ENCODE measurements around the gene ACOT7.

The ACOT7 gene

DNA sequence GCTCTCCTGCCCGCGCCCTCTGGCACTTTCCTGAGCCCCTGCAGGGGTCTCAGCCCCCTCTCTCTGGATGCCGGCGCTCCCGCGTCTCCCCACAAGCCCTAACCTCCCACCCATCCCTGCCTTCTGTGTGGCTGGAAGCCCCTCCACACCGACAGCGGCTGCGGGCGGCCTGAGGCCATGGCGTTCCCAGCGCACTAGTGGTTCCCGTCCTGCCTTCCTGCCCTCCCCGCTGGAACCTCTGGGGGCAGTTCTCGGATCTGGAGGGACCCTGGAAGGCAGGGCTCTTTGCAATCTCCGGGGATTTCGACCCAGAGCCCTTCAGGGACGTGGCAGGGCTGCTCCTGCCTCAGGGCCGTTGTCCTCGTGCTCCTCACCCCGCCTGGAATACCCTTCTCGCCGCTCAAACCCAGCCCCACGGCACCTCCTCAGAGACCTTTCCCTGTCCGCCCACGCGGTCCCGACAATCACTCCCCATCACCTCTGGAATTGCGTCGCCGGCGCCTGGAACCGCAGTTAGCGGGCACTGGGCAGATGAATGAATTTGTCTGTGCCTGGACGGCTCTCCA is 30.5 kb upstream of the ACOT7 start:
- no peak for DNase-seq (ENCODE audit: low spot score)

DNA sequence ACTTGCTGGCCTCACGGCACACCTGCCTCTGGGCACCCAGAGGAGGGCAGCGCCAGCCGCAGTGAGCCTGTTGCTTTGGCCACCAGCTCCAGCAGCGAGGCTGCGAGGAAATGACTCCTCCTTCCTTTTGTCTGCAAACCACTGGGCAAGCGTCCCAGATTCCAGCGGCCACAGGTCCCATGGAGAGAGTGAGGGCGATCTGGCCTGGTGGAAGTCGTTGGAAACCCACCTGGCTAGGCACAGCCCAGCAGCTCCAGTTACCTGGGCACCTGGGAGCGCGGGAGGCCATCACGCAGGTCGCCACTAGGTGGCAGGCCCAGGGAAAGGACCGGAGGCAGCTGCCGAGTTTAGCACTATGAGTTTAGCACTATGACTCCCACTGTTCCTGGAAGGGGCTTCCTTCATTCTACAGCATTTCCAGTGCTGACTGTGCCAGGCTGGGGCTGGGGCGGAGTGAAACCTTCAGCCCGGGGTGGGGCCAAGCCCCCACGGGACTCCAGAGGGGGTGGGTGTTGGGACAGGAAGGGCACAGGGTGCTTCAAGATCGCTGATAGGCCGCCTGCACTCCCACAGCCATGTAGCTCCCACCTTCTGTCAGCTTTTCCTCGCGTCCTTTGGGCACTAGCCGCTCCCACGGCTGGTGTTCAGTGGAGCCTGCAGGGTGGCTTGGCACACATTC is 29.9 kb upstream of the ACOT7 start:
- DNase-seq (ENCODE audit: low spot score): no peak

DNA sequence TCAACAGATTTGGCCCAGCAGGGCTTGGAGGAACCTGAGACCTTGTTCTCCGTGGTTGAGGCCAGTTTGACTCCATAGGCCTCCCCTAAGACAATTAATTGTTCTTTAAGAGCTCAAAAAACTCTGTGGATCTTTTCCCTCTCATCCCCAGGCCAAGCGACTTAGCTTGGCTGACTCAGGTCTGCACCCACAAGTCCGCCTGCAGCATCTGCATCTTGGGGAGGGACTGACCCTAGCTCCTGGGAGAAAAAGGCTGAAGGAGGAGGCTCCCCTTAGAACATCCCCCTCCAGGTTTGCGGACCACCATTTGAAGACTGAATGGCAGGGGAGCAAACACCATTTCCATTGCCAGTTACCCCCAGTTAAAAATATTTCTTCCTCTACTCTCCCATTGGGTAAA is 27.7 kb upstream of the ACOT7 start:
- no peak for DNase-seq (ENCODE audit: low spot score)

DNA sequence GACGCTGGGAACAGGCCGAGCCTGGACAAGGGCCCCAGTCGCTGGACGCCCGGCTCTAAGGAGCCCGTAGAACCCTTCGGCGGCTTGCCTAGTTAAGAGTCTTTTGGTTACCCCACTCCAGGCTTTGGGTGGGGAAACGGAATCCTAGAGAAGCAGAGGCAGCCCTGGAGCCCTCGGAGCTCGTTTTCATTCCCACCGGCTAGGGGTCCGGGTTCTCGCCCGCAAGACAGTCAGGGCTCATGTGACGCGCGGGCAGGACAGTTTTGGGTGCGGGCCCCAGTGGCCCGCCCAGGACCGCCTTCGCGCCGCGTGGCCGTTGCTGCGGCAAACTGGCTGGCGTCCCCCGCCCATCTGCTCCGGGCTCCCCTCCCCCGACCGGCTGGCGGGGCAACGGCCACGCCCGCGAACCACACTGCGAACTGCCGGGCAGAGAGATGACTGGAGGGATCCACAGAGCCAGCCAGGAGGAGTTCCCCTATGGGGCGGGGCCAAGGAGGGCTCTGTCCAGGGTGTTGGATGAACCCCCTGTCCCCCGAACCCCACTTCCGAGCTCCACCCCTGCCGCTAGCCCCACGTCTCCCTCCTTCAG is 27.0 kb upstream of the ACOT7 start:
- DNase-seq (ENCODE audit: low spot score): no peak

DNA sequence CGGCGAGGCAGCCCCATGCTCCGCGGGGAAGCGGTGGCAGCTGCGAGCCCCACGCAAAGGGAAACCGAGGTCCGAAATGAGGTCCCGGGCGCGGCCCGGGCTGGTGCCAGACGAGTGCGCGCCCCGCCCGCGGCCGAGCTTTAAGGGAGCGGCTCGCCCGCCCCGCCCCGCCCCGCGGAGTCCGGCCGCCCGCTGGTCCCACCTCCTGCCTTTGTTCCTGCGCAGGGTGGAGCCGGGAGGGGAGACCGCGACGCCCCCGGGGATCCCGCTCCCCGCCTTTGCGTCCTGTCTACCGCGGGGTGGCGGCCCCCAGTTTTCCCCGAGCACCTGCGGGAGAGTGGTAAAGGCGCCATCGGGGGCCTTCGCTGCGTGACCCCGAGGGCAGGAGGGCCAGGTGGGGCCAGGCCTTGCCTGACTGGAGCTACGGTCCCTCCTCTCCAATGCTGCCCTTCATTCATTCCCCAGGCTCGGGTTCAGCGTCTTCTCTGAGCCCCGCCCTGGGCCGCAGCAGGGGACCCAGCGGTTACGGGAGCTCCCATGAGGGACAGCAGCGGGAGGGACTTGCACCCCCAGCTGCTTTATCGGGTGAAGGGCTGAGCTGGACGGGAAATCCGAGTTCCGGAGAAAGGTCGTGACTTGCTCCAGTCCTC is 26.4 kb upstream of the ACOT7 start, which contains the start of gene HES2:
TSS of gene HES2 (minus strand) at position 116 of the 650 bp plus-strand sequence. CDS start at position 17, 99 bp downstream.
- no peak for DNase-seq (ENCODE audit: low spot score)

DNA sequence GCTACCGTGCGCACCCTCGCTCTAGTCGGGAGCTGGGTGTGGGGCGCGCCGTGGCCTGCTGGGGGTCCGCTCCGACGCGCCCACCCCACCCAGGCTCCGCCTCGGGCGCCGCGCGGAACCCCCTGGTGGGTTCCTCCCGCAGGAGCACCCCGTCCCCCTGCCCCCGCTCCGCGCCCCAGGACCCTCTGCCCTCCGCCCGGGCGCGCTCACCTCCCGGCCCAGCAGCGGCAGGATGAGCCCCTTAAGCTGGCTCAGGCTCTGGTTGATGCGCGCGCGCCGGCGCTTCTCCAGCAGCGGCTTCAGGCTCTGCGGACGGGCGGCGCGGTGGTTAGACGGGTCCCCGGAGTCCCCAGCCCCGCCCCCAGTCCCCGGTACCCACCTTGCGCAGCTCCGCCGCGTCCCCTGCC is 25.8 kb upstream of the ACOT7 start:
- DNase-seq (ENCODE audit: low spot score): no peak

DNA sequence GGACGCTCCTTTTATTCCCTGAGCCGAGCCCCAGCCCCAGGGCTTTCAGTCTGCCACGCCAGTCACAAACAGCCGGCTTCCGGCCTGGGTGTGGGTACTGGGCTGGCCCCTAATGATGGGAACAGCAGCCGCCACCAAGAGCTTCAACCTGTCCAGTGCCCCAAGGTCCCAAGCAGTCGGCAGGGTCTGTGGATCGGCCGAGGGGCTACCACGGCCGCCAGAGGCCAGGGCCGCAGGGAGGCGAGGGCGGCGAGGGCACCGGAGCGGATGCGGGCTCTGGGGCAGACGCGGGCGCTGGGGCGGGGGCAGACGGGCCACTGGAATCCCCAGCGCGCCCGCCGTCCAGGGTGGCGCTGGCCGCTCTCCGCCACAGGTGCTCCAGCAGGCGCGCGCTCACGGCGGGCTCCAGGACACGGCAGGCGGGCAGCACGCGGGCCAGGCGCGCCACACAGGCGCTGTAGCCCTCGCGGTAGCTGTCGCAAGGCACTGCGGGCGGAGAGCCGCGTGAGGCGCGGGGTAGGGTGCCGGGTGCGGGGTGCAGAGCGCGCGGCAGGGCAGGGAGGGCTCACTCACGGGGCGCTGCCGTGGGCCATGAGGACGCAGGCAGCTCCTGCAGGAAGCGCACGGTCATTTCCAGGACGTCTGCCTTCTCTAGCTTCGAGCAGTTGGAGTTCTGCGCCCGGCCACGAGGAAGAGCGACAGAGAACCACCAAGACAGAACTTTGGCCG is 25.3 kb upstream of the ACOT7 start:
- no peak for DNase-seq (ENCODE audit: low spot score)

DNA sequence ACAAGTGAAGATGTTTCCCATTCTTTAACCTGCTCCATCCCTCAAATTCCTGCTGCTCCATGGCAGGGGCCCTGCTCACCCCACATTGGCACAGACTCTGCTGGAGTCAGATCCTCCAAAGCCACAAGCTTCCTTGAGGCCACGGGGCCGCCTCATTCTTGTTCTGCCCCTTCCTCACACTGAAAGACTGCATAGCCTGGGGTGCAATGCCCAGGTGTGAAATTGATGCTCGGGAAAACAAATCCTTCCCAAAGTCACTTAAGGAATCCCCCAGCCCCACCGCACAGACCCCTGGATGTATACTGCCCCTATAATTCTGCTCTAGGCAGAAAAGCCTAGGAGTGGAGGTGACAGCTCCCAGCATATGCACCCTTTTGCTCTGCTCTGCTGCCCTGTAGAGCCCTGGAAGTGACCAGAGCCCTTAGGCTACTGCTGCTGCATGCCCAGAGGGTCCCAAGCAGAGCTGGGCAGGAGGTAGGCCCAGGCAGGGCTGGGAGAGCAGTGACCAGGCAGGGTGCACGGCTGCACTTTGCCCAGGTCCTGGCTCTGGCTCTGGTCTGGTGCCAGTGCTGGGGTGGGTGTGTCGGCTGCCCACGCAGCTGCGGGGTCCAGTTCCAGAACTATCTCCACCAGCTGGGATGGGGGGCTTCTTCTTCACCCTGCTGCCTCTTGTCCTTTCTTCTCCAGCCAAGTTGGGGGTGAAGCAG is 24.5 kb upstream of the ACOT7 start:
- DNase-seq (ENCODE audit: low spot score): no peak

DNA sequence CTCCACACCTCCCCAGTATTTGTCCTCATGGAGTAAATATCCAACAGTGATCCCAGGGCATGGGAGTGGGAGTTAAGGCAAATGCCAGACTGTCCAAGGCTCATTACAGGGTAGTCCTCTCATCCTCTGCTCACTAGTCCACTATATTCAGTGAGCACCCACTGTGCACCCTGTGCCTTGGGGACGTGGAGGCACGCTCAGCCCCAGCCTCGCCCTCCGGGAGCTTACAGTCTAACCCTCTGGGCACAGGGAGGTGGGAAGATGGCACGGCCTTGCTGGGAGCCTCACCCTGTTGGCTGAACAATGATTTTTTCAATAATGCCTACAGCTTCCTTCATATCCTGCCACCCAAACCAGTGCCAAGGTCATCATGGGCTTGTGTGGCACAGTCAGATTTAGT is 23.3 kb upstream of the ACOT7 start:
- no peak for DNase-seq (ENCODE audit: low spot score)

DNA sequence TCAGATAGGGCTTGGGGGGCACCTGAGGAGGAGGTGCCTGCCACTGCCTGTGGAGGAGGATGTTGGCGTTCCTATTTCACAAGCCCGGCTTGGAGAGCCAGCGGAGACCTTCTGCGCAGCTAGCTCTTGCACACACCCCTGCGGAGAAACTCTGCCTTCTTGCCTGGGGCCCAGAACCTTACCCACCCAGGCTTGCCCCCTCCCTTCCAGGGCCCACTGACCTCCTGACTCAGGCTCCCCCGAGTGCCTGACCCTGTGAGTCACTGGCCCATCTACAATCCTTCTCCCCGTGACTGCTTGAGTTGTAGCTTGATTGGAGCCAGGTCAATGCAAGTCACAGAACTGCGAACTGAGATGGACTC is 22.7 kb upstream of the ACOT7 start:
- no peak for DNase-seq (ENCODE audit: low spot score)

DNA sequence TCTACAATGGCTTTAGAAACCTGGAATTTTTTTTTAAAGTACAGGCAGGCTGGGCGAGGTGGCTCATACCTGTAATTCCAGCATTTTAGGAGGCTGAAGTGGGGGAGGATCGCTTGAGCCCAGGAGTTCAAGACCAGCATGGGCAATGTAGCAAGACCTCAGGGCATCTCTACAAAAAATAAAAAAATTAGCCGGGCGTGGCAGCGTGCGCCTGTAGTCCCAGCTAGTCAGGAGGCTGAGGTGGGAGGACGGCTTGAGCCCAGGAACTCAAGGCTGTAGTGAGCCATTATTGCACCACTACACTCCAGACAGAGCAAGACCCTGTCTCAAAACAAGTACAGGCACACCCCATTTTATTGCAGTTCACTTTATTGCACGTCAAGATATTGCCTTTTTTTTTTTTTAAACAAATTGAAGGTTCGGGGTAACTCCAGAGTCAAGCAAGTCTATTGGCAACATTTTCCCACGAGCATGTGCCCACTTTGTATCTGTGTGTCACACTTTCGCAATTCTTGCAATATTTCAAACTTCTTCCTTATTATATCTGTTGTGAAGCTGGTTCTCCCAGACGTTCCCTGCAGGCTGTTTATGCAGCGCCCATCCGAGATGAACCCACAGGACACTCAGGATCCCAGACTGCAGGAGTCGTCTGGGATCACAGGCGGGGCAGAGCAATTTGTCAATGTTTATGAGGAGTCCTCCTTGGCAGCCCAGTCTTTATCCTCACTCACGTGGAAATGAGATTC is 21.5 kb upstream of the ACOT7 start:
- no peak for DNase-seq (ENCODE audit: low spot score)

DNA sequence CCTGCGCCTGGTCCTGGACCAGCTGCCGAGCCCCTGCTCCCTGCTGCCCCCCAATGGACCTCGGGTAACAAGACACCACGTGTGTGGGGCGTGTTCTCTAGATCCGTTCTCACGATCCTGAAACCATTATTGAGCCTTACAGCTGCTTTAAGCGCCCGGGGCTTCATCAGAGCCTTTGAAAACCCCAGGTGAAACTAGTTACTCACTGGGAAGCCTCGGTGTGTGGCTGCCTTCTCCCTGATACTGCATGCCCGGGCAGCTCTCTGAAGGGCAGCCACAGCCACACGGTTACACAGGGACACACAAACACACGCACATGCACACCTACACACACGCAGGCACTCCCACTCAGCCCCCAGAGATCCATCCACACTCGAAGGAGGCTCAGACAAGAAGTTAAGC is 20.9 kb upstream of the ACOT7 start:
- peak; percentile 73 for DNase-seq (ENCODE audit: low spot score)

DNA sequence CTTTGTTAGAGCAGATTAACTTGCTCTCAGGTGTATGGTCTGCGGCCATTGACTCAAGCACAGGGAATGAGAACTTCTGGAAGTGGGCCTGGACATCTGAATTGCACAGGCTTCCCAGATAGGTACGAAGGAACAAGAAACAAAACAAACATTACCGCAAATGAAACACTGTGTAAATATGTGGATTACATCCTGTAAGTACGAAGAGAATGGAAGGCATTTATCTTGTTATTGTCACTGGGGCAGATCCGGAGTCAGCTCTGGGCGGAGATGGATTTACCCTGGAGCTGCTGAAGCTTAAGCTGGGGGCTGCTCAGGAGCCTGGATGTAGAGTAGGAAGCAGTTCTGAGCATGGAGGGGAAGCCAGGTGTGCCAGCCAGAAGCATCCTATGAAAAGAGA is 19.3 kb upstream of the ACOT7 start:
- DNase-seq (ENCODE audit: low spot score): no peak

DNA sequence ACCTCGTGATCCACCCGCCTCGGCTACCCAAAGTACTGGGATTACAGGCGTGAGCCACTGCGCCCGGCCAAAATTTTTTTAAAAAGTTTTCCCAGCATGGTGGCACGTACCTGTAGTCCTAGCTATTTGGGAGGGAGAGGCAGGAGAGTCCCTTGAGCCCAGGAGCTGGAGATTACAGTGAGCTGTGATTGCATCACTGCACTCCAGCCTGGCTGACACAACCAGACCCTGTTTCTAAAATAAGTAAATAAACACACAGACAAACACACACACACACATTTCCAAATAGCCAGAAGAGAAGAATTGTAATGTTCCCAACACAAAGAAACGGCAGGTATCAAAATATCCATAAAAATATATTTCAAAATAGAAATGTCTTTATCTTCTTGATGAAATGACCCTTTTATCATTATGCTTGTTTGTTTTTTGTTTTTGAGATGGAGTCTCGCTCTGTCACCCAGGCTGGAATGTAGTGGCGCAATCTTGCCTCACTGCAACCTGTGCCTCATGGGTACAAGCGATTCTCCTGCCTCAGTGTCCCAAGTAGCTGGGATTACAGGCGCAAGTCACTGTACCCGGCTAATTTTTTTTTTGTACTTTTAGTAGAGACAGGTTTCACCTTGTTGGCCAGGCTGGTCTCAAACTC is 16.8 kb upstream of the ACOT7 start:
- DNase-seq (ENCODE audit: low spot score): no peak

DNA sequence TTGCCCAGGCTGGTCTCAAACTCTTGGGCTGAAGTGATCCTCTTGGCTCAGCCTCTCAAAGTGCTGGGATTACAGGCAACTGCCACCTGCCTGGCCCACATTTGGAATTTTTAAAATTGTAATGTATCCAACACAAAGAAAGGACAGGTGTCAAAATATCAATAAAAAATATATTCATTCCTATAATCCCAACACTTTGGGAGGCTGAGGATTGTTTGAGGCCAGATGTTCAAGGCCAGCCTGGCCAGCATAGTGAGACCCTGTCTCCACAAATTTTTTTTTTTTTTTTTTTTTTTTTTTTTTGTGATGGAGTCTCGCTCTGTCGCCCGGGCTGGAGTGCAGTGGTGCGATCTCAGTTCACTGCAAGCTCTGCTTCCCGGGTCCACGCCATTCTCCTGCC is 16.2 kb upstream of the ACOT7 start:
- no peak for DNase-seq (ENCODE audit: low spot score)

DNA sequence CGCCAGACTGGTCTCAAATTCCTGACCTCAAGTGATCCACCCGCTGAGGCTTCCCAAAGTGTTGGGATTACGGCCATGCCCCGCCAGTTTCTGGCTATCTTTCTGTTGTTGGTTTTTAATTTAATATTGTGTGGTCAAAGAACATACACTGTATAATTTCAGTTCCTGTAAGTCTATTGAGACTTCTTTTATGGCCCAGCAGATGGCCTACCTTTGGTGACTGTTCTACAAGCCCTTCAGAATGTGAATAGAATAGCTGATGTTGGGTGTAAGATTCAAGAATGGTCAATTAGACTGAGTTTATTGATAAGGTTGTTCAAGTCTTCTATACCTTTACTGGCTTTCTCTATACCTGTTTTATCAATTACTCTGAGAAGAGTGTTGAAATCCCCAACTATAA is 15.5 kb upstream of the ACOT7 start:
- no peak for DNase-seq (ENCODE audit: low spot score)

DNA sequence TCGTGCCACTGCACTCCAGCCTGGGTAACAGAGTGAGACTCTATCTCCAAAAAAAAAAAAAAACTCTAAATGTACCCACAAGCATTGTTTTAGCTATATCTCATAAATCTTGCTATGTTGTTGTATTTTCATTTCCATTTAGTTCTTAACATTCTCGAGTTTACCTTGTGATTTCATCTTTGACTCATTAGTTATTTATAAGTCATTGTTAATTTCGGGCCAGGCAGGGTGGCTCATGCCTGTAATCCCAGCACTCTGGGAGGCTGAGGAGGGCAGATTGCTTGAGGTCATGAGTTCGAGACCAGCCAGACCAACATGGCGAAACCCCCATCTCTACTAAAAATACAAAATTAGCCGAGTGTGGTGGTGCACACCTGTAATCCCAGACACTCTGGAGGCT is 14.5 kb upstream of the ACOT7 start:
- DNase-seq (ENCODE audit: low spot score): no peak

DNA sequence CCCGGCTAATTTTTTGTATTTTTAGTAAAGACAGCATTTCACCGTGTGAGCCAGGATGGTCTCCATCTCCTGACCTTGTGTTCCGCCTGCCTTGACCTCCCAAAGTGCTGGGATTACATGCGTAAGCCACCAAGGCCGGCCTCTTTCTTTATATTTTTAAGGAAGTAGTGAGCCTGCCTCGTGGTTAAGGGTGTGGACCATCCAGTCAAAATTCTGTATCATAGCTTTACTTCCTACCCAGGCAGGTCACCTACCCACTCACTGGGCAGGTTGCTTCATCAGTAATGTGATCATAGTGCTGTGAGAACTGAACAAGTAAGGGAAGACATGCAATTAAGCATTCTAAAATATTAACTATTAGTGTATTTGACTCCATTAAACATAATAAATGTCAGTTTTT is 8.1 kb upstream of the ACOT7 start:
- DNase-seq (ENCODE audit: low spot score): no peak

DNA sequence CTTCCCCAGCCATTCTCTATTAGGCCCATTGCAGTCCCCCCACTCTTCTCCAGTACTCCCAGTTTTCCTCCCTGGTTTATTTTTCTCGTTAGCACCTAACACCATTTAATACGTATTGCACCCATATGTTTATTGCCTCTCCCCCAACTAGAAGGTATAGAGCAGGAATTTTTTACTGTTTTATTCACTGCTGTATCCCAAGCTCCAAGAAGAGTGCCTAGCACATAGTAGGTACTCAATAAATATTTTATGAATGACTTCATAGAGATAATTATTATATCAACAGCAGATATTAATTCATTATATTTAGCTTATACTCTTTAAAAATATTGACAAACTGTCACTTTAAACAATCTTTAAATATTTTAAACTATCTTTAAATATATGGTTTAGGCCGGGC is 5.7 kb upstream of the ACOT7 start:
- no peak for DNase-seq (ENCODE audit: low spot score)

DNA sequence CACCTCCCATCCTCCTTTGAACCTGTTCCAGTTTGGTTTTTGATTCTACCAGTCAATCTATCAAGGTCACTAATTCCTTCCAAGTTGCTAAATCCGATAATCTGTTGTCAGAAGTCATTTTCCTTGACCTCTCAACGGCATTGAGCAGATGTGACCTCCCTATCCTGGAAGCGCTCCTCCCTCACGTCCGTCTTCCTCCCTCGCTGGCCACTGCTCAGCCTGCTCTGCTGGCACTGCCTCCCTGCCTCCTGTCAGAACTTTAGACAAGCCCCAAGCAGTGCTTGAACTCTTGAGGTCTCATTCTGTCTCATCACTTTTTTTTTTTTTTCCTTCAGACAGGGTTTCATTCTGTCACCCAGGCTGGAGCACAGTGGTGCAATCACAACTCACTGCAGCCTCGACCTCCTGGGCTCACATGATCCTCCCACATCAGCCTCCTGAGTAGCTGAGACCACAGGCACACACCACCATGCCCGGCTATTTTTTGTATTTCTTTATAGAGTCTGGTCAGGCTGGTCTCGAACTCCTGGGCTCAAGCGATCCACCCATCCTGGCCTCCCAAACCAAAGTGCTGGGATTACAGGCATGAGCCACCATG is 4.4 kb upstream of the ACOT7 start:
- no peak for DNase-seq (ENCODE audit: low spot score)

All from hepatic stellate cell (primary cell).